Retina (tissue), 1 donor: ENCODE results near the gene ZNF207.
"Not testable (repeated sequence)": the region's sequence is repeated elsewhere in the genome, so short reads cannot be mapped to it uniquely, and the experiment has no call there.

Experiments
- DNase-seq: peaks from one replicate; pipeline ENCODE4 v3.0.0-alpha.2; 2016

Gene ZNF207

GRCh38 chr17:32388613-32389459, 38.9 kb downstream of the ZNF207 start:
- no peak for DNase-seq

GRCh38 chr17:32393904-32394303, 43.9 kb downstream of the ZNF207 start:
- DNase-seq = no peak

- no peak for DNase-seq
These were observed 46.4 kb downstream of the ZNF207 start for GRCh38 chr17:32396343-32396742.

GRCh38 chr17:32398946-32399345, 49.0 kb downstream of the ZNF207 start:
- no peak for DNase-seq

GRCh38 chr17:32410085-32410484, 60.1 kb downstream of the ZNF207 start:
- not testable (repeated sequence) for DNase-seq

GRCh38 chr17:32426894-32427293, 76.9 kb downstream of the ZNF207 start:
- DNase-seq = no peak

GRCh38 chr17:32429598-32429997, 79.6 kb downstream of the ZNF207 start:
- DNase-seq = no peak
